ENCODE results near the gene HCRT.

- TF ChIP-seq YY1 (IDR thresholded peaks at IDR 0.05; ENCODE audit: low read depth) (no peak), POLR2AphosphoS5 (IDR thresholded peaks at IDR 0.05; ENCODE audit: low read depth, low read length) (no peak)
Observed at GRCh38 chr17:42214156-42214555, 28.9 kb upstream of the HCRT start.
